GM12878 (cell line): ENCODE data around the gene PLCB4. TPM values are rescaled to one million over a fixed set of nuclear protein-coding genes. Genes with fewer than 3 reads are reported as not detected.

Source experiments
- ATAC-seq: fragments of 200-7000 bp; cut with Tn5 transposase; 3 replicates; pipeline ENCODE4 v1.9.1; 2020; ENCODE audit warnings: mild to moderate bottlenecking, moderate library complexity
- BruUV-seq: library from RNA; stranded (reverse); fragments of 400-500 nt; replicated peaks from 2 replicates; lab custom pipeline; 2021; lab: Mats Ljungman, UMichigan
- CTCF ChIA-PET: fragments of 300-600 bp; sonication (Branson Sonifier 250); formaldehyde crosslinking; extraction: SDS; loops from one replicate; lab custom pipeline; 2021; ENCODE audit warnings: inconsistent platforms; lab: Yijun Ruan, JAX
- POLR2A ChIA-PET: fragments of 350-600 bp; formaldehyde crosslinking; extraction: SDS; loops from one replicate; lab custom pipeline; 2021; ENCODE audit warnings: inconsistent platforms; lab: Charles Lee
- RAD21 ChIA-PET: fragments of 300-600 bp; sonication (Branson Sonifier 250); formaldehyde crosslinking; loops from one replicate; lab custom pipeline; 2023; ENCODE audit warnings: antibody characterized with exemption; ENCODE audit not compliant: unreplicated experiment; lab: Charles Lee
- SMC1A ChIA-PET: fragments of 300-600 bp; sonication (Branson Sonifier 250); formaldehyde crosslinking; loops from one replicate; lab custom pipeline; 2023; ENCODE audit not compliant: unreplicated experiment, uncharacterized antibody; lab: Charles Lee
- DNase-seq: peaks from one replicate; pipeline ENCODE4 v3.0.0-alpha.2; 2011; ENCODE audit warnings: low read depth, low spot score
- FAIRE-seq: peaks from 3 replicates; lab custom pipeline; 2011; peaks lifted over from hg19 to GRCh38; lab: Jason Lieb, UNC
- H2AFZ ChIP-seq: 2 replicates; pipeline ENCODE4 v1.6.0; 2011; ENCODE audit warnings: low read depth, low read length, control low read depth; ENCODE audit not compliant: control insufficient read depth
- H3K27ac ChIP-seq: 2 replicates; pipeline ENCODE4 v1.5.1; 2011; ENCODE audit warnings: control low read depth; ENCODE audit not compliant: control insufficient read depth, insufficient read depth
- H3K27me3 ChIP-seq, 2 experiments: replicated peaks in 1 of 2; 2 replicates each; pipeline versions ENCODE4 v1.6.0 to v1.6.1; 2011; ENCODE audit warnings: low read length in 1 of 2; ENCODE audit not compliant: control insufficient read depth in 2 of 2, insufficient read depth in 2 of 2
- H3K36me3 ChIP-seq, 2 experiments: 2 replicates each; pipeline ENCODE4 v1.5.1; 2011; ENCODE audit warnings: low read length in 1 of 2; ENCODE audit not compliant: control insufficient read depth in 2 of 2, insufficient read depth in 2 of 2
- H3K4me1 ChIP-seq: 2 replicates; pipeline ENCODE4 v1.6.1; 2011; ENCODE audit warnings: mild to moderate bottlenecking, low read length, moderate library complexity, mixed read lengths; ENCODE audit not compliant: control insufficient read depth, insufficient read depth
- H3K4me2 ChIP-seq: 2 replicates; pipeline ENCODE4 v1.6.0; 2011; ENCODE audit warnings: control low read depth; ENCODE audit not compliant: control insufficient read depth, insufficient read depth
- H3K4me3 ChIP-seq: fragments of 200-600 bp; sonication (generic); 2 replicates; pipeline ENCODE4 v1.5.1; 2016
- H3K79me2 ChIP-seq: 2 replicates; pipeline ENCODE4 v1.6.0; 2011; ENCODE audit warnings: low read length; ENCODE audit not compliant: control insufficient read depth, insufficient read depth
- H3K9ac ChIP-seq: 2 replicates; pipeline ENCODE4 v1.8.0; 2011; ENCODE audit warnings: low read length, control low read depth, mixed read lengths; ENCODE audit not compliant: control insufficient read depth, insufficient read depth
- H3K9me3 ChIP-seq: replicated peaks from 3 replicates; pipeline ENCODE4 v1.5.1; 2011; ENCODE audit warnings: mild to moderate bottlenecking, low read length; ENCODE audit not compliant: control insufficient read depth, insufficient read depth
- H4K20me1 ChIP-seq: 2 replicates; pipeline ENCODE4 v1.6.0; 2011; ENCODE audit not compliant: control insufficient read depth, insufficient read depth
- BMI1 ChIP-seq: fragments of 450-650 bp; IDR thresholded peaks from 2 replicates; pipeline ENCODE4 v1.6.1; 2016; ENCODE audit warnings: mild to moderate bottlenecking, moderate library complexity, borderline replicate concordance
- DPF2 ChIP-seq: fragments of 450-650 bp; IDR thresholded peaks from 2 replicates; pipeline ENCODE4 v1.6.1; 2017; ENCODE audit warnings: mild to moderate bottlenecking
- E2F4 ChIP-seq: IDR thresholded peaks from 2 replicates; pipeline ENCODE4 v1.6.1; 2012; ENCODE audit warnings: low read depth, low read length, improper control_type of control experiment
- HDAC6 ChIP-seq: fragments of 200-600 bp; sonication (generic); IDR thresholded peaks from one replicate; pipeline ENCODE4 v1.8.0; 2017; ENCODE audit warnings: antibody characterized with exemption; ENCODE audit not compliant: unreplicated experiment
- IKZF1 ChIP-seq: fragments of 450-650 bp; conservative IDR thresholded peaks from 2 replicates; pipeline ENCODE4 v1.6.1; 2017; ENCODE audit warnings: antibody characterized with exemption, mild to moderate bottlenecking
- NR2C2 ChIP-seq: IDR thresholded peaks from 2 replicates; pipeline ENCODE4 v1.6.1; 2011; ENCODE audit warnings: borderline replicate concordance, low read depth; ENCODE audit not compliant: control insufficient read depth, insufficient read length
- ZBTB40 ChIP-seq: fragments of 450-650 bp; IDR thresholded peaks from 2 replicates; pipeline ENCODE4 v1.6.1; 2016; ENCODE audit warnings: mild to moderate bottlenecking, moderate library complexity, borderline replicate concordance
- in situ Hi-C: fragments of 300-500 bp; cut with MboI; formaldehyde crosslinking; loops from 9 replicates; pipeline ENCODE4 v1.14.3; 2018; ENCODE audit warnings: mixed read lengths
- intact Hi-C: fragments of 100-400 bp; cut with micrococcal nuclease; formaldehyde crosslinking; loops from one replicate; pipeline ENCODE4 v1.14.2; 2022; ENCODE audit not compliant: unreplicated experiment
- polyA plus RNA-seq, 11 experiments: library from polyadenylated mRNA; depleted of rRNA in 4 of 11; unstranded in 6 of 11; stranded (reverse) in 5 of 11; fragments of >200 nt; fragmentation: Nextera tagmentation in 4 of 11; fragmentation: Illumina TruSeq in 1 of 11; extraction: Ambion mirVana in 4 of 11; extraction: Trizol in 1 of 11; gene quantifications; 1 replicate in 1 of 11; 2 replicates in 10 of 11; pipeline versions ENCODE4 v1.2.1 to v1.2.3, GENCODE V29; 2011 to 2016; ENCODE audit warnings: inconsistent platforms in 2 of 11, missing spikeins in 2 of 11, low read depth in 1 of 11
- total RNA-seq, 4 experiments: library from RNA; depleted of rRNA in 3 of 4; stranded (reverse); fragments of >200 nt in 3 of 4; fragmentation: Illumina TruSeq in 1 of 4; extraction: Trizol in 1 of 4; gene quantifications; 2 replicates each; pipeline versions ENCODE4 v1.2.1 to v1.2.3, GENCODE V29; 2013 to 2021

Gene PLCB4
- total and polyA plus RNA-seq, 10 of the 15 experiments (the other 5 are each of a cell fraction or from before 2014, with no cell fraction given) = not detected

- in situ Hi-C loops (loop anchor here (10.0 kb wide), 1 partner anchor 498 kb away; no protein-coding TSS in a partner anchor), intact Hi-C loops (loop anchor here (10.0 kb wide), 1 partner anchor 598 kb away; no protein-coding TSS in a partner anchor)
- no peaks in the 10 kb centered on the region for H4K20me1 ChIP-seq
- SMC1A ChIA-PET = no interaction called here
- TF ChIP-seq E2F4 (no peak), IKZF1 (no peak), BMI1 (no peak), DPF2 (no peak), HDAC6 (no peak), ZBTB40 (no peak), NR2C2 (no peak)
- no peaks in the 10 kb centered on the region for H3K27me3 ChIP-seq
- H3K4me1 ChIP-seq = no peaks in the 10 kb centered on the region
- BruUV-seq = no TSS peak
- ATAC-seq = no peak
- no peak overlapping the region for H3K4me2 ChIP-seq
- no peaks in the 10 kb centered on the region for H3K9me3 ChIP-seq
- H3K9ac ChIP-seq = no peak overlapping the region
- H3K36me3 ChIP-seq = no peaks in the 10 kb centered on the region
- H3K4me3 ChIP-seq = no peak overlapping the region
- DNase-seq = no peak
- H3K79me2 ChIP-seq = no peaks in the 10 kb centered on the region
- no peak overlapping the region for H3K27ac ChIP-seq
- CTCF ChIA-PET = interaction anchor here (1.0 kb wide), 1 partner anchor 499 kb away, joined by 3 read pairs; no protein-coding TSS in a partner anchor
- POLR2A ChIA-PET = no interaction called here
- RAD21 ChIA-PET = no interaction called here
- no peak overlapping the region for H2AFZ ChIP-seq
- no peak for FAIRE-seq
These were observed 283.9 kb downstream of the PLCB4 start for GRCh38 chr20:9352739-9353138.
